ENCODE data around the gene BBIP1. TPM values are rescaled to one million over a fixed set of nuclear protein-coding genes. Genes with fewer than 3 reads are reported as not detected.

The BBIP1 gene
- total RNA-seq, 1 donor from 2014 or later, result 33.6 TPM

DNA sequence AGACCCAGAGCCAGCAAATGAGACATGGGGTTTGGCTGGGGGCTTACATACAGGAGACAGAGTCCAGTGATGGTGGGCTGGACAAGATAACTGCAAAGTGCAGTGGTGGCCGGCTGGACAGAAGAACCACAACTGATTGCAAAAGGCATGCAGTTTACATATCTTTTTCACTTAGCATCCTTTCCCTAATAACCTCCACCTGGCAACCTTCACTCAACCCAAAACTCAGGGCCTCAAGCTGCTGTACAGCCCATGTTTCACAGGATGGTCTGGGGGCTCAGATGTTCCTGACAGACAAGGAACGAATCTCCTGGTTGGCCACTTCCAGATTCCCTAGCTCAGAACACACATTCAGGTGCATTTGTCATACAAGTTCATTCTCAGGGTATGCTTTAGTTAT, 55.0 kb downstream of the BBIP1 start:
- DNase-seq (ENCODE audit: low read depth, low spot score), result no peak
- H3K36me3 Mint-ChIP-seq (ENCODE audit: low read depth), result no peaks in the 10 kb centered on the region
- H3K9me3 Mint-ChIP-seq, result no peaks in the 10 kb centered on the region
- H3K27me3 Mint-ChIP-seq (ENCODE audit: low read depth), result no peaks in the 10 kb centered on the region
- H3K27ac Mint-ChIP-seq (ENCODE audit: unreplicated experiment), result no peak overlapping the region
- no peak overlapping the region for H3K4me3 Mint-ChIP-seq
- peaks cover 42% of the 10 kb centered on the region for H3K4me1 Mint-ChIP-seq
- TF ChIP-seq, protein P1, sequence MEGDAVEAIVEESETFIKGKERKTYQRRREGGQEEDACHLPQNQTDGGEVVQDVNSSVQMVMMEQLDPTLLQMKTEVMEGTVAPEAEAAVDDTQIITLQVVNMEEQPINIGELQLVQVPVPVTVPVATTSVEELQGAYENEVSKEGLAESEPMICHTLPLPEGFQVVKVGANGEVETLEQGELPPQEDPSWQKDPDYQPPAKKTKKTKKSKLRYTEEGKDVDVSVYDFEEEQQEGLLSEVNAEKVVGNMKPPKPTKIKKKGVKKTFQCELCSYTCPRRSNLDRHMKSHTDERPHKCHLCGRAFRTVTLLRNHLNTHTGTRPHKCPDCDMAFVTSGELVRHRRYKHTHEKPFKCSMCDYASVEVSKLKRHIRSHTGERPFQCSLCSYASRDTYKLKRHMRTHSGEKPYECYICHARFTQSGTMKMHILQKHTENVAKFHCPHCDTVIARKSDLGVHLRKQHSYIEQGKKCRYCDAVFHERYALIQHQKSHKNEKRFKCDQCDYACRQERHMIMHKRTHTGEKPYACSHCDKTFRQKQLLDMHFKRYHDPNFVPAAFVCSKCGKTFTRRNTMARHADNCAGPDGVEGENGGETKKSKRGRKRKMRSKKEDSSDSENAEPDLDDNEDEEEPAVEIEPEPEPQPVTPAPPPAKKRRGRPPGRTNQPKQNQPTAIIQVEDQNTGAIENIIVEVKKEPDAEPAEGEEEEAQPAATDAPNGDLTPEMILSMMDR (conservative IDR thresholded peaks at IDR 0.05), result no peak

DNA sequence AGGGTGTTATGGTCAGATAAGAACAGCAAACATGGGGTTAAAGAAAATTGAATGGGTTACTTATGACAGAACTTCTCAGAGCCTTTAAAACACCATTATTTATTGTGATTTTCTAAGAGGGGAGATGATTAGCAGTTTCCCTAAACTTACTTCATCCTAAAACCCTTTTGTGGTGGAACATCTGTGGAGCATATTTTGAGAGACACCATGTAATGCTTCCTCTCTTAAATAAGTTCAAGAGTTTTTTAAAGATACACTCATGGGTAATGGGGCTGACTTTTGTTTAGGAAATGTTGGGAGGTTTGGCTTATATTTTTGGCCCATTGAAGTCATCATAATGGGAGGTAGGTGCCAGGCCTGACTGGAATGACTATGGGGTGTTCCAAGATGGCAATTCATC, 55.6 kb downstream of the BBIP1 start:
- Mint-ChIP-seq H3K27me3 (ENCODE audit: low read depth) (no peaks in the 10 kb centered on the region), H3K36me3 (ENCODE audit: low read depth) (no peaks in the 10 kb centered on the region), H3K27ac (ENCODE audit: unreplicated experiment) (no peak overlapping the region), H3K4me3 (no peak overlapping the region), H3K4me1 (peaks cover 45% of the 10 kb centered on the region), H3K9me3 (no peaks in the 10 kb centered on the region)
- TF ChIP-seq, protein P1 (conservative IDR thresholded peaks at IDR 0.05), result no peak
- no peak for DNase-seq (ENCODE audit: low read depth, low spot score)

DNA sequence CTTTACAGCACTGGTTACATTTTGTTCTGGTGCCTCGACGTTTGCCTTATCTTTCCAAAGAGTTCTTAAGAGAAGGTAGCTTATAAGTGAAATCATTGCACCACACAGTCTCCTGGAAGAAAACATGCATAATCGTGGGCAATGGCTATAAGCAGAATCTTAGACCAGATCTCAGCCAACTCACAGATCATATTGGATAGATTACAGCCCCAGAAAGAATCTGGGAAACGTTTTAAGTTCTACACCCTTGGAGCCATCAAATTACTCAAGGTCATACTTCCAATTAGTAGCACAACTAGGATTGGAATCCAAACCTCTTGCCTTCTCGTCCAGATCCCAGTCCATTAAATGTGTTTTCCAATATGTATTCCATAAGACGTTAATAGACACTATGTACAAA, 56.0 kb downstream of the BBIP1 start:
- no peak overlapping the region for H3K27ac Mint-ChIP-seq (ENCODE audit: unreplicated experiment)

DNA sequence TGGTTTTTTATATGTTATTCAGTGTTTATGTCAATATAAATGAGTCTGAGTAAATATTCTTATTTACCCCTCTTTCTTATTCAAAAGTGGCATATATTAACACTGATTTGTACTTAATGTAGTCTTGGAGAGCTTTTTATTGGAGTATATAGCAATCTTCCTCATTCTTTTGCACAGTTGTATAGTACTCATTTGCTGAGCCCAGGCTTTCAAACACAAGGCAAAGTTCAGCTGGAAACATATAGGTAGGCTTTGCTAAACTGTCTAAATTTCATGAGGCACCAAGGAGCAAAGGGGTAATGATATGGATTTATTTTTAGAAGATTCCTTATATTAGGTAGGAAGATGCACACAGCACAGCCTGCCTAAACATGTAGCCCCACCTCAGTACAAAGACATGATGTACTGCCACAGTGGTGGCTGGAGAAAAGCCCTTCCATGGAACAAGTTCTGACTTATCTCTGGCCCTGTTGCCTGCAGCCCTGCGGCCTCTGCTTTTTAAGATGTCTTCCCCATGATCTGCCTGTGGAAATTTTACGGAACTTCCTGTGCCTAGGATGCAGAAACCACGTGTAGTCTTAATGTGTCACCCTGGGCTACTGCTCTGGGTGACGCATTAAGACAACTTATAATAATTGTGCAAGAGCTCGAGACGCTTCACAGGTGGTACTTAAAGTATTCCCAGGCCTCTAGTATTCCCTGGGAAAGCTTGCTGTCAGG, 56.9 kb downstream of the BBIP1 start:
- Mint-ChIP-seq H3K4me3 (no peak overlapping the region), H3K27me3 (ENCODE audit: low read depth) (no peaks in the 10 kb centered on the region), H3K27ac (ENCODE audit: unreplicated experiment) (no peak overlapping the region), H3K4me1 (peaks cover 50% of the 10 kb centered on the region), H3K9me3 (no peaks in the 10 kb centered on the region), H3K36me3 (ENCODE audit: low read depth) (no peaks in the 10 kb centered on the region)
- TF ChIP-seq, protein P1 (conservative IDR thresholded peaks at IDR 0.05), result no peak
- no peak for DNase-seq (ENCODE audit: low read depth, low spot score)

More for the DNA sequence above, 56.0 kb downstream of the BBIP1 start:
- H3K4me1 Mint-ChIP-seq, result peaks cover 49% of the 10 kb centered on the region
- TF ChIP-seq, protein P1 (conservative IDR thresholded peaks at IDR 0.05), result no peak
- no peak overlapping the region for H3K4me3 Mint-ChIP-seq
- no peak for DNase-seq (ENCODE audit: low read depth, low spot score)
- H3K9me3 Mint-ChIP-seq, result no peaks in the 10 kb centered on the region
- no peaks in the 10 kb centered on the region for H3K27me3 Mint-ChIP-seq (ENCODE audit: low read depth)
- no peaks in the 10 kb centered on the region for H3K36me3 Mint-ChIP-seq (ENCODE audit: low read depth)

DNA sequence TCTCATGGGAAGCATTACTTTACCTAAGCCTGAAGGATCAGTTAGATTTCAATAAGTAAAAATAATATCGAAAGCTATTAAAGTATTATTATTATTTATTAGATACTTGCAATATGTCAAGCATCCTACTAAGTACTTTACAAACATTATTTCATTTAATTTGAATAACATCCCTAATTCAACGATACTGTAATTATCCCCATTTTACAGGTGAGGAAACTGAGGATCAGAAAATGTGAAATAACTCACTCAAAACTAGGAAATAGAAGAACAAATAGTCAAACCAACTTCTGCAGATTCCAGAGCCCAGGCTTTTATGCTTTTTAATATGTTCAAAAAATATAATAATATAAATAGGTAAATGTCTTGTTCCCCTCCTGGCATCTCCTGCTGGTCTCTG, 57.5 kb downstream of the BBIP1 start:
- no peaks in the 10 kb centered on the region for H3K27me3 Mint-ChIP-seq (ENCODE audit: low read depth)
- H3K4me3 Mint-ChIP-seq, result no peak overlapping the region
- no peak for DNase-seq (ENCODE audit: low read depth, low spot score)
- no peaks in the 10 kb centered on the region for H3K36me3 Mint-ChIP-seq (ENCODE audit: low read depth)
- TF ChIP-seq, protein P1 (conservative IDR thresholded peaks at IDR 0.05), result no peak
- no peaks in the 10 kb centered on the region for H3K9me3 Mint-ChIP-seq
- H3K4me1 Mint-ChIP-seq, result peaks cover 50% of the 10 kb centered on the region
- H3K27ac Mint-ChIP-seq (ENCODE audit: unreplicated experiment), result no peak overlapping the region
